Mesangial cell (primary cell): ENCODE data around the gene DRD5. TPM values are rescaled to one million over a fixed set of nuclear protein-coding genes. Genes with fewer than 3 reads are reported as not detected.

ENCODE experiments used
- total RNA-seq: library from RNA; depleted of rRNA; stranded (reverse); fragments of >200 nt; gene quantifications from 2 replicates; pipeline ENCODE4 v1.2.3, GENCODE V29; 2015

DRD5 gene
- not detected in 2 replicates for total RNA-seq

DNA sequence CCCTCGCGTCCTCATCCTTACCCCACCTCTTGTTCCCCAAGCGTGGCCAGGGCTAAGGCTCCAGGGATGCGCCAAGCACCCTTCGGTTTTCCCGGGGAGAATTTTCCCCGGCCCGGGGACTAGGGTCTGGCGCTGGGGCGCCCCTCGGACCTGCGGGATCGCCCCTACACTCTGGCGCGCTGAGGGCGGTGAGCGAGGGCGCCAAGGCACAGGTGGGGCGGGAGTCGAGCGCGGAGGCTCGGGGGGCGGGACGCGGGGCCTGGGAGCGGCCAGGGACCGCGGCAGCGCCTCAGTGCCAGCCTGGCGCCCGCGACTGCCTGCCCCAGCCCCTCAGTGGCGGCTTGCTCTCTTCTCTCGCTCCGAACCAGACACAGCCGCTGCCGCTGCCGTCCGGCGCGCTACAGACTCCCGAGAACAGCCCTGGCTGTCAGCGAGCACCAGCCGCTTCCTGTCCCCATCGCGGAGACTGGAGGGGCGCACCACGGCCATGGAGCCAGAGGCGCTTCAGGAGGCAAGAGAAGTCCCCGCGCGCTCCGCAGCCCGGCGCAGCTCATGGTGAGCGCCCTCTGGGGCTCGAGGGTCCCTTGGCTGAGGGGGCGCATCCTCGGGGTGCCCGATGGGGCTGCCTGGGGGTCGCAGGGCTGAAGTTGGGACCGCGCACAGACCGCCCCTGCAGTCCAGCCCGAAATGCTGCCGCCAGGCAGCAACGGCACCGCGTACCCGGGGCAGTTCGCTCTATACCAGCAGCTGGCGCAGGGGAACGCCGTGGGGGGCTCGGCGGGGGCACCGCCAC lies at the start of gene DRD5:
TSS of gene DRD5 (plus strand) at position 292 of the 793 bp plus-strand sequence. CDS start at position 688, 396 bp downstream.

Other genes with a start within 250 kb of the DRD5 start
- 0.81 and 2.8 TPM in 2 replicates for gene SLC2A9, start 239.9 kb downstream of the DRD5 start, total RNA-seq